Activated CD4-positive, alpha-beta T cell treated with anti-CD3 and anti-CD28 coated beads, Interleukin-2, amount 10 ng/mL, durations not matched to agents 24 days and 14 days (primary cell): ENCODE results near the gene MPIG6B. TPM values are rescaled to one million over a fixed set of nuclear protein-coding genes. Genes with fewer than 3 reads are reported as not detected.

ENCODE experiments used
- DNase-seq: peaks from one replicate; pipeline ENCODE4 v3.0.0; 2022
- H3K27ac Mint-ChIP-seq: one replicate; pipeline ENCODE4 v1.8.0; 2022; ENCODE audit warnings: mild to moderate bottlenecking, mixed read lengths
- H3K27me3 Mint-ChIP-seq: one replicate; pipeline ENCODE4 v1.8.0; 2022; ENCODE audit warnings: mixed read lengths
- H3K36me3 Mint-ChIP-seq: one replicate; pipeline ENCODE4 v1.8.0; 2022; ENCODE audit warnings: low read depth, mild to moderate bottlenecking, mixed read lengths
- H3K4me1 Mint-ChIP-seq: one replicate; pipeline ENCODE4 v1.8.0; 2021; ENCODE audit warnings: mixed read lengths
- H3K4me3 Mint-ChIP-seq: one replicate; pipeline ENCODE4 v1.8.0; 2022; ENCODE audit warnings: mild to moderate bottlenecking, moderate library complexity, mixed read lengths
- H3K9me3 Mint-ChIP-seq: one replicate; pipeline ENCODE4 v1.8.0; 2021; ENCODE audit warnings: mixed read lengths
- intact Hi-C: fragments of 100-400 bp; cut with micrococcal nuclease; formaldehyde crosslinking; loops from one replicate; pipeline ENCODE4 v1.15.1; 2023
- total RNA-seq: library from RNA; stranded (reverse); gene quantifications from 2 replicates; pipeline ENCODE4 v1.2.3, GENCODE V29; 2022

The MPIG6B gene
- total RNA-seq, 1 donor from 2014 or later, result not detected

GRCh38 chr6:31690231-31691077, 32.7 kb upstream of the MPIG6B start:
- peak overlapping the region; percentile 3 for H3K27ac Mint-ChIP-seq
- intact Hi-C loops, result no loop called here

GRCh38 chr6:31691078-31691463, 32.1 kb upstream of the MPIG6B start:
- Mint-ChIP-seq H3K27ac (peak overlapping the region; percentile 51), H3K9me3 (no peaks in the 10 kb centered on the region), H3K4me3 (no peak overlapping the region), H3K36me3 (peaks cover 45% of the 10 kb centered on the region), H3K27me3 (no peaks in the 10 kb centered on the region), H3K4me1 (peaks cover 4% of the 10 kb centered on the region)
- intact Hi-C loops, result no loop called here
- DNase-seq, result no peak

More at GRCh38 chr6:31690231-31691077, 32.7 kb upstream of the MPIG6B start:
- H3K4me1 Mint-ChIP-seq, result peaks cover 4% of the 10 kb centered on the region
- no peaks in the 10 kb centered on the region for H3K9me3 Mint-ChIP-seq
- H3K36me3 Mint-ChIP-seq, result peaks cover 46% of the 10 kb centered on the region
- no peak for DNase-seq
- no peaks in the 10 kb centered on the region for H3K27me3 Mint-ChIP-seq
- no peak overlapping the region for H3K4me3 Mint-ChIP-seq

GRCh38 chr6:31691564-31692108, 31.5 kb upstream of the MPIG6B start:
- Mint-ChIP-seq H3K36me3 (peaks cover 45% of the 10 kb centered on the region), H3K27ac (no peak overlapping the region), H3K9me3 (no peaks in the 10 kb centered on the region), H3K4me3 (no peak overlapping the region), H3K27me3 (no peaks in the 10 kb centered on the region), H3K4me1 (peaks cover 4% of the 10 kb centered on the region)
- intact Hi-C loops, result no loop called here
- DNase-seq, result no peak

- Mint-ChIP-seq H3K4me1 (peaks cover 6% of the 10 kb centered on the region), H3K36me3 (peaks cover 47% of the 10 kb centered on the region), H3K27me3 (no peaks in the 10 kb centered on the region), H3K4me3 (no peak overlapping the region), H3K27ac (no peak overlapping the region), H3K9me3 (no peaks in the 10 kb centered on the region)
- intact Hi-C loops, result no loop called here
- DNase-seq, result no peak
Observed at GRCh38 chr6:31692353-31692752, 30.8 kb upstream of the MPIG6B start.

DNA sequence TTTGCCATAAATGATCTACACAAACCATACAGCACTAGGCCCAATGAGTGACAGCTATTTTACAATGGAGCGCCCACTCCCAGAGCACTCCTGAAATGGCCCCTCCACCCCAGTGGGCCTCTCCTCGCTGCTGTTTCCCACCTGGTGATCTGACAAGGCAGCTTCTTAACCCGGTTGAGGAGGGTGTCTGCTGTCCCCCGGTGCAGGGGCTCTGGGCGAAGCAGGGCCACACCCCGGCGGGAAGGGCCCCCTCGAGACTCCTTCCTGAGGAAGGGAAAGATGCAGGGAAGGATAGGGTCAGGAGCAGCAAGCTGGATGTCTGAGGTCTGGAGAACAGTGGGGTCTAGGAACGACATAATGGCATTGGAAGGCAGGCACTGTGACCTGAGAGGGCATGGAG, 30.3 kb upstream of the MPIG6B start:
- no peaks in the 10 kb centered on the region for H3K9me3 Mint-ChIP-seq
- peaks cover 11% of the 10 kb centered on the region for H3K4me1 Mint-ChIP-seq
- H3K27me3 Mint-ChIP-seq, result no peaks in the 10 kb centered on the region
- peaks cover 47% of the 10 kb centered on the region for H3K36me3 Mint-ChIP-seq
- no peak overlapping the region for H3K4me3 Mint-ChIP-seq
- no peak overlapping the region for H3K27ac Mint-ChIP-seq
- intact Hi-C loops, result no loop called here
- DNase-seq, result no peak

DNA sequence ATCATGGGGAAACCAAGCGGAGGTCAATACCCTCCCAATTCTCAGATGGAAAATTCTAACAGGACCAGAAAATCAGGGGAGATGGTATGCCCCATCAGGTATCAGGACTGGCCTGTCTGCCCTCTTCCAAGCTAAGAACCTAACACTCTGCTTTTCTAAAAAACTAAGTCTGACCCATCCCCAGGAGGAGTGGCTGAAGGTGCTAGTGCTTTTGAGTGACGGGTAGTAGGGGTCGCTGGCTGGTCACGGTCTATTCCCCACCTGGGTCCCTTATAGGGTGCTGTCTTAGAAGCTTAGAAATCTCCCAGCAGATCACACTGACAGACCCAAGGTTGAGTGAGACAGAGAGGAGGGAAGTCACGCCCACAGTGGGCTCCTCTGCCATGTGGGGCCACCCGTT, 29.6 kb upstream of the MPIG6B start:
- Mint-ChIP-seq H3K9me3 (no peaks in the 10 kb centered on the region), H3K4me1 (peaks cover 12% of the 10 kb centered on the region), H3K27ac (no peak overlapping the region), H3K4me3 (no peak overlapping the region), H3K27me3 (no peaks in the 10 kb centered on the region), H3K36me3 (peaks cover 43% of the 10 kb centered on the region)
- no peak for DNase-seq
- intact Hi-C loops, result no loop called here

- Mint-ChIP-seq H3K4me1 (peaks cover 24% of the 10 kb centered on the region), H3K4me3 (no peak overlapping the region), H3K27me3 (no peaks in the 10 kb centered on the region), H3K27ac (peak overlapping the region; percentile 66), H3K36me3 (peaks cover 32% of the 10 kb centered on the region), H3K9me3 (no peaks in the 10 kb centered on the region)
- intact Hi-C loops, result no loop called here
- no peak for DNase-seq
Observed at GRCh38 chr6:31697555-31697954, 25.6 kb upstream of the MPIG6B start.

- peaks cover 23% of the 10 kb centered on the region for H3K36me3 Mint-ChIP-seq
- intact Hi-C loops, result no loop called here
- H3K9me3 Mint-ChIP-seq, result no peaks in the 10 kb centered on the region
- DNase-seq, result no peak
- H3K4me3 Mint-ChIP-seq, result peak overlapping the region; percentile 98
- peak overlapping the region; percentile 10 for H3K27ac Mint-ChIP-seq
- H3K27me3 Mint-ChIP-seq, result no peaks in the 10 kb centered on the region
- H3K4me1 Mint-ChIP-seq, result peaks cover 30% of the 10 kb centered on the region
Observed at GRCh38 chr6:31700740-31701401, 22.3 kb upstream of the MPIG6B start.

- no peaks in the 10 kb centered on the region for H3K9me3 Mint-ChIP-seq
- no peaks in the 10 kb centered on the region for H3K27me3 Mint-ChIP-seq
- intact Hi-C loops, result loop anchor here (2.0 kb wide), 2 partner anchors 21 to 25 kb away; partner anchors contain the start of gene LY6G5C
- H3K4me3 Mint-ChIP-seq, result peak overlapping the region; percentile 98
- H3K27ac Mint-ChIP-seq, result peak overlapping the region; percentile 99
- no peak for DNase-seq
- H3K36me3 Mint-ChIP-seq, result peaks cover 17% of the 10 kb centered on the region
- peaks cover 30% of the 10 kb centered on the region for H3K4me1 Mint-ChIP-seq
Observed at GRCh38 chr6:31701666-31702404, 21.3 kb upstream of the MPIG6B start.

GRCh38 chr6:31702405-31702818, 20.8 kb upstream of the MPIG6B start:
- Mint-ChIP-seq H3K4me3 (peak overlapping the region; percentile 98), H3K36me3 (peaks cover 14% of the 10 kb centered on the region), H3K4me1 (peaks cover 28% of the 10 kb centered on the region), H3K27me3 (no peaks in the 10 kb centered on the region), H3K27ac (peak overlapping the region; percentile 99), H3K9me3 (no peaks in the 10 kb centered on the region)
- intact Hi-C loops, result loop anchor here (2.0 kb wide), 2 partner anchors 22 to 24 kb away; partner anchors contain the start of gene LY6G5C
- no peak for DNase-seq

DNA sequence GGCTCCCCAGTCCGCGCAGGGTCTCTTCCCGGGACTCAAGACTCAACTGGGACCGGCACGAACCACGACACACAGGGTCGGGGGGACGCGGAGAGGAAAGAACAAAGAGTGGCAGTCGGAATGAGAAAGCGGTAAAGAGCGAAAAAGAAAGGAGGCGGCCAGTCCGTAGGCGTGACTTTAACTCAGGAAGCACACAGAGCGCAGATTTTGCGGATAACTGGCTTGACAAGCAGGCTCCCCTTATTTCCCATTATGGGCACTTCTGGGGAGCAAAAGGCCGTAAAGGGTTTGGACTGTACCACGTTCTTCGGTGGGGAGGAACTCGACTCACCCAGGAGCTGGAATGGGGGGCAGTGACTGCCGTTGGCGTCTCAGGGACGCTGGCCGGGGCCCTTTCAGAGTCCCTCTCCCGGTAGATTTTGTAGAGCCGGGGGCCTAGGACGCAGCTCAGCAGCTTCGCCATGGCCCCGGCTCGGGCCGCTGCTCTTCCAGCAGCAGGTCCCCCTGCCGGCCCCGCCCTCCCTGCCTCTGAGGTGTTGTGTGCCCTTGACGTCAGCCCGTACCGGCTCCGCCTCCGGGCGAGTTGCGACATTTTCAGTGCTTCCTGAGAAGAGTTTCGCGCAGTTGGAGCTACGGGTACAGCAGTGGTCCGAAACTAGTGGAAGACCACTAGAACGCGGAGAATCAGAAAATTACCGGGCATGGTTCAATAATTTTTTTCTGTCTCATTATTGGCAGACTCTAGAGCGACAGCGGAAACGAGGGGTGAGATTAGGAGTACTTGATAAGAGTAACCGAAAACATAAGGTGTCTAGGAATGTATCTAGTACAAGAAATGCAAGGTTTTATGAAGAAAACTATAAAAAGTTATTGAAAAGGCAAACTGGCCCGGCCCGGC, 20.1 kb upstream of the MPIG6B start, which contains the start of gene ABHD16A:
TSS of gene ABHD16A (minus strand) at position 506 of the 898 bp plus-strand sequence. CDS start at position 463, 43 bp downstream.
- H3K36me3 Mint-ChIP-seq, result peaks cover 10% of the 10 kb centered on the region
- H3K27me3 Mint-ChIP-seq, result no peaks in the 10 kb centered on the region
- peak within 1 kb of the TSS; percentile 98 for H3K4me3 Mint-ChIP-seq
- H3K27ac Mint-ChIP-seq, result peak within 1 kb of the TSS; percentile 99
- H3K4me1 Mint-ChIP-seq, result peaks cover 23% of the 10 kb centered on the region
- DNase-seq, result peak; percentile 99
- intact Hi-C loops, result loop anchor here (1.0 to 2.0 kb wide), 5 partner anchors 22 to 160 kb away; partner anchors contain the start of genes CLIC1 and LY6G5C
- H3K9me3 Mint-ChIP-seq, result no peaks in the 10 kb centered on the region

DNA sequence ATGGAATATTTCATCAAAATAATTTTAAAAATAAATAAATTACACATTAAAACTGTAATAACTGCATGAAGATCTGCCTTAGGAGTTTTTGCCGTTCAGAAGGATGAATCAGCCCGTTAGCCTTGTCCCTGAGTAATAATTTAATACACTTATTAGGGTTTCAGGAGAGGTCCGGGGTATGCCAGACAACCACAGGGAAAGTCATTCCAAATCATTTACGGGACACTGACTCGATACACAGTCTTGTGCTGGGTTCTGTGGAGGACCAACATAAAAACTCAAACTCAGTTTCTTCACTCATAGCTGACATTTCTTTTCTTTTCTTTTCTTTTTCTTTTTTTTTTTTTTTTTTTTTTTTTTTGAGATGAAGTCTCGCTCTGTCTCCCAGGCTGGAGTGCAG, 17.2 kb upstream of the MPIG6B start:
- H3K27ac Mint-ChIP-seq, result no peak overlapping the region
- no peaks in the 10 kb centered on the region for H3K27me3 Mint-ChIP-seq
- H3K36me3 Mint-ChIP-seq, result peaks cover 5% of the 10 kb centered on the region
- no peak overlapping the region for H3K4me3 Mint-ChIP-seq
- intact Hi-C loops, result no loop called here
- no peak for DNase-seq
- no peaks in the 10 kb centered on the region for H3K9me3 Mint-ChIP-seq
- peaks cover 23% of the 10 kb centered on the region for H3K4me1 Mint-ChIP-seq
